ENCODE data around the gene TIMM9.
"Not testable (repeated sequence)": the region's sequence is repeated elsewhere in the genome, so short reads cannot be mapped to it uniquely, and the experiment has no call there.

The TIMM9 gene

DNA sequence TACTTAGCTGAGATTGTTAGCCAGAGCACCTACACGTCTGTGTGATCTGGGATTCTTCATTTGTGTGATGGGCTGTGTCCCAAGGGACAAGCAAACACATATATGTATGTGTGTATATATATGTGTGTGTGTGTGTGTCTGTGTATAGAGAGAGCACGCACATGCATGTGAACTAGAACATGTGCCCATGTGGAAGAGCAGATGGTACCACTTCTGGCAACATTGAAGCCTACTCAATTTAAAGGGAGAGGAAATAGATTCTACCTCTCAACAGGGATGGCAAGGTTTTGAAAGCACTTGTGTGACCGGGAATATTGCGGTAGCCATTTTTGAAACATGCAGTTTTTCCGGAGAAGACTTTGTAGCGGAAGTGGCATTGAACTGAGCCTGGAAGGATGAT is 30.2 kb downstream of the TIMM9 start:
- DNase-seq, result no peak

DNA sequence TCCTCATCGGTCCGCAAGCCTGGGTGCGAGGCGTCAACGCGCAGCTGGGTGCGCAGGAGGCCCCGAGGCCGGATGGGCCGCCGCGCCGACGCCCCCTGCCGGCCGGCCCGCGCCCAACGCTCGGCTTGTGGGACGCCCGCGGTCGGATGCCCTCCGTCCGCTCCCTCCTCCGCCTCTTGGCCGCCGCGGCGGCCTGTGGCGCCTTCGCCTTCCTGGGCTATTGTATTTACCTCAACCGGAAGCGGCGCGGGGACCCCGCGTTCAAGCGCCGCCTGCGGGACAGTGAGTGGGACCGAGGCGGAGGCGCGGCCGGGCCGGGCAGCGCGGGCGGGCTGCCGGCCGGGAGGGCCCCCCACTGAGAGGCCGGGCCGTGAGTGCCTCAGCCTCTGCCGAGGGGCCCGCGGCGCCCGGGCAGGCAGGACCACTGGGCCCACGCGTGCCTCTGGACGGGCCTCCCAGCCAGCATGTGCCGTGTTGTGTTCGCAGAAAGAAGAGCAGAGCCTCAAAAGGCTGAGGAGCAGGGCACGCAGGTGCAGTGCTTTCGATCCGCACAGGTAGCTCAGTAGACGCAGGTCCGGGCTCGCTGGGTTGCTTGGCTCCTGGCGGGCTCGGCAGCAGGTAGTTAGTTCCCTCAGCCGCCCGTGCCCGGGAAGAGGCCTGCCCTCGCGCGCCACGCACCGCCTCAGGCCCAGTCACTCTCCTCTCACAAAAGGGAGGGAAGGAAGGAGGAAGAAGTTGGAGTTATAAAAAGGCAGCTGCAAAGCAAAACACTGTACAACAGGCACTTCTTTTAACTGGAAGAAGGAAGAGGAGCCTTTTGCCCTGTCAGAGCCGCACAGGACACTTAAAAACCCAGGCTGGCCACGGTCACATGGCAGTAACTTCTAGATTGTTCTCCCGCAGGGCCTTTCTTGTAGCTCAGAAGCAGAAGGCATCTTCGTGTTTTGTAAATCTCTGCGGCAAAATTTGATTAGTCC is 31.2 kb downstream of the TIMM9 start, which contains the start of gene TOMM20L:
Gene TOMM20L, plus strand, starts transcription at position 119 of the 977 bp plus-strand sequence. Its CDS starts 28 bp downstream, at position 147.
- peak; percentile 73 for DNase-seq

DNA sequence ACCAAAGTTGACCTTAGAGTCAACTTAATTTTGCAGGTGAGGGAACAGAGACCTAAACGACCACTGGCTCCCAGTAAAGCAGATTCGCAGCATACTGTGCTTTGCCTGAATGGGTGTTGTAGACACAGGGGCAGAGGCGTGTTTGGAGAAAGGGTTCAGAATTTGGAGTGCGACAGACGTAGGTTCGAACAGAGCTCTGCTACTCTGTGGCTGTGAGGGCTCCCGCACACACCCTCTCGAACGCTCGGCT is 31.8 kb downstream of the TIMM9 start:
- no peak for DNase-seq

GRCh38 chr14:58390830-58391229 is 36.5 kb downstream of the TIMM9 start:
- no peak for DNase-seq

DNA sequence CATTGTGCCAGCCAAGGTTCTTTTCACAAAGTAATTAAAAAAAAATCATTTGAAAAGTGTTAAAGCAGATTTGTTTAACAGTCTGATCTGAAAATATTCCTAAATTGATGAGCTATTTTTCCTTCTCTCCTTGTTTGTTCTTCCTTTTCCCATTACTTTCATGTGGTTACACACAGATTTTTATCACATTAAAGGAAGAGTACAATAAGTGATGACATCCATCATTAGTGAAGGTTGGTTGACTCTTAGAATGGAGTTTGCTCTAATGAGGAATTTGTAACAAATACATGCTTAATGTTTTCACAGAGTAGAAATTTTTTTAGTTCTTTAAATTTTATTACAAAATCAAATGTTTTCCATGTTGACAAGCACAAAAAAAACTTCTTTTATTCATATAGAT is 50.5 kb downstream of the TIMM9 start:
- no peak for DNase-seq

GRCh38 chr14:58368956-58369355 is 58.4 kb downstream of the TIMM9 start:
- no peak for DNase-seq

GRCh38 chr14:58367296-58367695 is 60.0 kb downstream of the TIMM9 start:
- no peak for DNase-seq

DNA sequence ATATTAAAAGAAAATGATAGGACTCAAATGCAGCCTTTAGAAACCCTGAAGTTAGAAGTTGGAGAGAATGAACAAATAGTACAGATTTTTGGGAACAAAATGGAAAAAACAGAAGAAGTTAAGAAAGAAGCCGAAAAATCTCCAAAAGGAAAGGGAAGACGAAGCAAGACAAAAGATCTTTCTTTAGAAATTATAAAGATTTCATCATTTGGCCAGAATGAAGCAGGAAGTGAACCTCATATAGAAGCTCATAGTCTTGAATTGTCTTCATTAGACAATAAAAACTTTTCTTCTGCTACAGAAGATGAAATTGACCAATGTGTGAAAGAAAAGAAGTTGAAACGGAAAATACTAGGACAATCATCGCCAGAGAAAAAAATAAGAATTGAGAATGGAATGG is 63.0 kb downstream of the TIMM9 start:
- DNase-seq, result peak; percentile 50

DNA sequence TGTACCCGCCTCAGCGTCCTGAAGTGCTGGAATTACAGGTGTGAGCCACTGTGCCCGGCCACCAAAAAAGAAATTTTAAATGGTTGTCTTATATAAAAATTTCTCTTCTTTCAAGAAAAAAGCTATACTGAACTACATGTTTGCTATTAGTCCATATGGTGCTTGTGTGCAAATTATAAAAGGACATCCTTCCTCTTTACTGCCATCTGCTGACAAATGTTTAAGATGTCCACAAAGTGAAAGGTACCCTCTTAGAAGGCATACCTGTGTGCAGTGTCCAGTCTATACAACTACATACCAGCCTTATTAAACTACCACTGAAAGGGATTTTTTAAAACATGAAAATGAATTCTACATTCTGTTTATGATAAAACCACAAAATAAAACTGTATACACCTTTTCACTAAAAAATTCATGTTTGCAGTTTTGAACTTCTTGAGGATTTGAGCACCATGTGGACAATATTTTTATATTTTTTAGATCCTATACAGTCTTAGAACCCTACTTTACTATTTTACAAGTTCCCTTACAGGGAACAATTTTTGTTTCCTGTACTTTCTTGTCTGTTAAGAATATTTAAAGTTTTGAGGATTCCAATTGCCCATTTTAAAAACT is 64.4 kb downstream of the TIMM9 start:
- DNase-seq, result peak; percentile 14

GRCh38 chr14:58362272-58362671 is 65.1 kb downstream of the TIMM9 start:
- DNase-seq, result not testable (repeated sequence)

All from inflammatory macrophage treated with lipopolysaccharide for 4 hours (primary cell).